Measurements from ENCODE around the gene ALG13.
"Not testable (repeated sequence)": the region's sequence is repeated elsewhere in the genome, so short reads cannot be mapped to it uniquely, and the experiment has no call there.

The ALG13 gene

GRCh38 chrX:111756486-111756885 is 75.5 kb downstream of the ALG13 start:
- DNase-seq (ENCODE audit: low read depth in 4 of 4, low spot score in 1 of 4), result no peak

- no peak for DNase-seq (ENCODE audit: low read depth in 4 of 4, low spot score in 1 of 4)
Measured at GRCh38 chrX:111759686-111760085, 78.7 kb downstream of the ALG13 start.

- no peak for DNase-seq (ENCODE audit: low read depth in 4 of 4, low spot score in 1 of 4)
Measured at GRCh38 chrX:111761578-111762135, 80.7 kb downstream of the ALG13 start.

GRCh38 chrX:111778591-111778990 is 97.6 kb downstream of the ALG13 start:
- DNase-seq (ENCODE audit: low read depth in 4 of 4, low spot score in 1 of 4), result no peak

- no peak for DNase-seq (ENCODE audit: low read depth in 4 of 4, low spot score in 1 of 4)
Measured at GRCh38 chrX:111779582-111779981, 98.6 kb downstream of the ALG13 start.

- DNase-seq (ENCODE audit: low read depth in 4 of 4, low spot score in 1 of 4), result no peak
Measured at GRCh38 chrX:111784667-111785066, 103.7 kb downstream of the ALG13 start.

- DNase-seq (ENCODE audit: low read depth in 4 of 4, low spot score in 1 of 4), result not testable (repeated sequence)
Measured at GRCh38 chrX:111790054-111790453, 109.1 kb downstream of the ALG13 start.

Data from stimulated activated CD4-positive, alpha-beta T cell treated with anti-CD3 and anti-CD28 coated beads, Interleukin-1b, Interleukin-23, amount 100 ng/mL, for 24 hours (primary cell).